SJSA1 (cell line): ENCODE measurements around the gene MCAM. TPM values are rescaled to one million over a fixed set of nuclear protein-coding genes. Genes with fewer than 3 reads are reported as not detected.

Experiments
- DNase-seq, 2 experiments: peaks; one replicate each; pipeline ENCODE4 v3.0.0-alpha.2; 2015 to 2020; ENCODE audit warnings: low spot score in 2 of 2, low read depth in 1 of 2
- H3K27ac ChIP-seq: fragments of 250-450 bp; sonication (Bioruptor Pico); 2 replicates; pipeline ENCODE4 v1.5.1; 2020; ENCODE audit warnings: mild to moderate bottlenecking, moderate library complexity
- H3K27me3 ChIP-seq: fragments of 250-450 bp; sonication (Bioruptor Pico); replicated peaks from 2 replicates; pipeline ENCODE4 v1.5.1; 2020; ENCODE audit warnings: mild to moderate bottlenecking, moderate library complexity
- H3K36me3 ChIP-seq: fragments of 250-450 bp; sonication (Bioruptor Pico); 2 replicates; pipeline ENCODE4 v1.5.1; 2020; ENCODE audit warnings: mild to moderate bottlenecking
- H3K4me1 ChIP-seq: fragments of 250-450 bp; sonication (Bioruptor Pico); replicated peaks from 2 replicates; pipeline ENCODE4 v1.6.1; 2021; ENCODE audit warnings: mild to moderate bottlenecking
- H3K4me3 ChIP-seq: fragments of 250-450 bp; sonication (Bioruptor Pico); 2 replicates; pipeline ENCODE4 v1.5.1; 2020; ENCODE audit warnings: mild to moderate bottlenecking
- H3K9me3 ChIP-seq: fragments of 250-450 bp; sonication (Bioruptor Pico); replicated peaks from 2 replicates; pipeline ENCODE4 v1.5.1; 2020; ENCODE audit warnings: mild to moderate bottlenecking
- total RNA-seq: library from RNA; depleted of rRNA; stranded (reverse); fragments of >200 nt; shearing (Covaris generic); gene quantifications from 2 replicates; pipeline ENCODE4 v1.2.3, GENCODE V29; 2014

MCAM gene
- total RNA-seq, 1 experiment from 2014 or later: 272 TPM

DNA sequence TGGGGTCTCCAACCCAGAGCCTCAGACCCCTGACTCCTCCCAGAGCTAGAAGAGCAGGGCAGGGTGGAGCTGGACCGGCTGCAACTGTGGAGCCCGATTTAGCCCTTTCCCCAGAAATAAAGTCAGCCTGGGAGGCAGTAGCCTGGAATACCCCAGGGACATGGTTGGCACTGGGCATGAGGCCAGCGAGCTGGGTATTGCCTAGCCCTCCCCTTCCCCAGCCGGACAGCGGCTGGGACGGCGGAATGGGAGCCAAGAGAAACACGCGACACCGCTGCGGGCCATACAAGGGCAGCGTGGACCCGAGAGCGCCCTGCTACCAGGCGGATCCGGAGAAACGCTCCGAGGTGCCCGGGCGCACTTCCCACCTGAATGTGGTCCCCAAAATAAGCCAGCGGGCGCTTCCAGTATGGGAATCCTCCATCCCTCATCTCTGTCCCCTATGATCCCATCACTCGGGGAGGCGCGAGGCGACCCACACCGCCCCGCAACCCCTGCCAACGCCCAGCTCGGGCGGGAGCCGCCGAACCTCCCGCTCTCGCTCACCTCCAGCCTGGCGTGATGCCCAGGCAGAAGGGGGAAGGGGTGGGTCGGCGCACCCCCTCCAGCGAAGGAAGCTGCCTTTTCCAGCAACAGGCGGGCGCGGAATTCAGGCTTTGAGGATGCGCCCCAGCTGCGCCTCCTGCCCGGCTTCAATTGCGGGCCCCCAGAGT lies 758 bp downstream of the MCAM start:
- peak in 1 of 2 experiments; percentile 26 for DNase-seq
- peaks cover 46% of the 10 kb centered on the region for H3K4me1 ChIP-seq

DNA sequence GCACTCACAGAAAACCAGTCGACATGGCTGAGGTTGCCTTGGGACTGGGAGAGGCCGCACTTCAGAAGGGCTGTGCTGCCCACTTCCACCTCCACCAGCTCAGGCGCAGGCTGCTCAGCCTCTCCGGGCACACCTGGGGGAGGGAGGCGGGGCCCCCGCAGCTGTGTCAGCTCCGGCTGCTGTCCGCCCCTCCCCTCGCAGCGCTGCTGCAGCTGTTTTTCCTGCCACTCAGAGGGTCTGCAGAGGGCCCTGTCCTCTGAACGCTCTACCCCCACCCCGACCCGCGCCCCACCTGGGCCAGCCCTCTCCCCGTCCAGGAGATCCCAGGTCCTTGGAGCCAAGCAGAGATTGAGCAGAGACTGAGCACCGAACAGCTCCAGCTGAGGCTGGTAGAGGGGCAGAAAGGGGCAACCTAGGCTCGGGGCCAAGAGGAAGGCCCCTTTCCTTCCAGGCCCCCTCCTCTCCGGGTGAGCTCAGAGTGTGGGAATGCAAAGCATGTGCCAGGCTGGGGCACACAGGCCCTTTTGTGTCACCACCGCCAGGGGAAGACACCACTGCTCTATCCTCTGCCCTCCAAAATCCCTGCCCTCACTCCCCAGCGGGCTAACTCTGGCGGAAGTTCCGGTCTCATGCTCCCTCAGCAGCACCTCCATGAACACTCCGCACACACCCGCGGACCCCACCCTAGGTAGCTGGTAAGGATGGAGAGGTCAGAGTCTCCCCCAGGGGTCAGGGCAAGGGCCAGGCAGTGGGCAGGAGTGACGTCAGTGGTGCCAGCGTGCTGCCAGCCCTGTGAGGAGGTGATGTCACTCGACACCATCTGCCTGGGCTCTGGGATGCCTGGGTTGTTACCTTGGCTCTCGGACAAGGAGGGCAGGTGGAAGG lies 1.6 kb downstream of the MCAM start:
- peak overlapping the region; percentile 59 for H3K4me3 ChIP-seq
- no peaks in the 10 kb centered on the region for H3K9me3 ChIP-seq
- peaks cover 10% of the 10 kb centered on the region; the same call in 1 of the 2 replicates for H3K36me3 ChIP-seq
- DNase-seq: peak; percentile 52 to 63
- no peaks in the 10 kb centered on the region for H3K27me3 ChIP-seq
- peak overlapping the region; percentile 29 for H3K27ac ChIP-seq
- peaks cover 38% of the 10 kb centered on the region for H3K4me1 ChIP-seq

More for the DNA sequence above, 758 bp downstream of the MCAM start:
- Histone ChIP-seq H3K27ac (peak overlapping the region; percentile 29), H3K4me3 (peak overlapping the region; percentile 59), H3K36me3 (peaks cover 10% of the 10 kb centered on the region; the same call in 1 of the 2 replicates), H3K9me3 (no peaks in the 10 kb centered on the region), H3K27me3 (no peaks in the 10 kb centered on the region)

DNA sequence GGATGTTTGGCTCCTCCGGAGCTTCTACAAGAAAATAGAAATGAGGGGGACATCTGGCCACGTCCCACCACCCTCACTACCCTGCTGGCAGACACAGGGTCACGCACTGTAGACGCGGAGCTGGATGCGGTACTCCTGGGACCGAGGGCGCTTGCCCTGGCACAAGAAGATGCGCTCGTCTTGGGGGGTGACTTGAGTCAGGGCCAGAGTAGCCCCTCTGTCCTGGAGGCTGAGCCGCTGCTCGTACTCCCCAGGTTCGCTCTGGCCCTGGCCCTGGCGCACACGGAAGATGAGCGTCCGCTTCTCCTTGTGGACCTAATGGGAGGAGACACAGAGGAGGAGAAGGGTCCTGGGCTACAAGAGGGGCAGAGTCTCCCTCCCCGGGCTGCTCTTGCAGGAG lies 2.2 kb downstream of the MCAM start:
- H3K4me1 ChIP-seq: peaks cover 37% of the 10 kb centered on the region
- no peaks in the 10 kb centered on the region for H3K27me3 ChIP-seq
- H3K4me3 ChIP-seq: no peak overlapping the region
- peaks cover 10% of the 10 kb centered on the region; the same call in 1 of the 2 replicates for H3K36me3 ChIP-seq
- H3K9me3 ChIP-seq: no peaks in the 10 kb centered on the region
- no peak overlapping the region for H3K27ac ChIP-seq
- DNase-seq: no peak

DNA sequence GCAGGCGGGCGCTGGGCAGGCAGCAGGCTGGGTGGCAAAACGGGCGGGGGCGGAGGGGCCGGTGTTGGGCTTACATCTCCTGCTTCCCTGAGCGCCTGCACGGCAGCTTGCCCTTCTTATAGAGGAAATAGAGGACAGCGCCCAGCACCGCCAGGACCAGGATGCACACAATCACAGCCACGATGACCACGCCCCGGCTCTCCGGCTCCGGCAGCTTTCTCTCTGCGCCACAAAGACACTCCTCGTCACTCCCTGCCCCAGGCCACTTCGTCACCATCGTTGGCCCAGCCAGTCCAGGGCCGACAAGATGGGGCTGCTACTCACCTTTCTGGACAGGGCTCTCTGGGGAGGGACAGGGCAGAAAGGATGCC lies 6.3 kb downstream of the MCAM start:
- H3K27ac ChIP-seq: no peak overlapping the region
- H3K27me3 ChIP-seq: no peaks in the 10 kb centered on the region

DNA sequence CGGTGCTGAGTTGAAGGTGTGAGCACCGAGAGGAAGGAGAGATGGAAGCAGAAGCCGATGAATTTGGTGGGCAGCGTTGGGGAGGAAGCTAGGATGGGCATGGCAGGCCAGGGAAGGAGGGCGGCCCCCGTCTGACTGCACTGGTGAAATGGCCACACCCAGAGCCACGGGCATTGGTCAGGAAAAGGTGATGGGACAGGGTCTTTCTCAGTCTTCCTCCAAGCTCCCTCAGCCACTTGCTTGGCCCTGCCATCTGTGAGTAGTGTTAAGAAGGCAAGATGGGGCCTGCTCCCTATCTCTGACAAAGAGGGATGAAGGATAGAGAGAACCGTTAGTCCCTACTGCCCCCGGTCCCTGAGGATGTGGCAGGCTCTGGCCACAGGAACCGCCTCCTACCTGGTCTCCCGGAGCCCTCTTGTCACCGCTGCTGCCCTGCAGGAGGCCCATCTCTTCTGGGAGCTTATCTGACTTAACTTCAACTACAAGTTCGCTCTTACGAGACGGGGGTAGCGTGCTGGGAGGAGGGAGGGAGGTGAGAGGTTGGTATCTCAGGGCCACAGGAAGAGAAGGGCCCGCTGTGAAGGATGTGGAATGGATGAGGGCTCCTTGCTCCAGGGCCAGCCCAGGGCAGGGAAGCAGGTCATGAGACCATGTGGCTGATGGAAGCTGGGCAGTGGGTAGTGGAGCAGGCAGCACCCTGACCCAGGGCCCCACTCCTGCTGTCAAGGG lies 6.8 kb downstream of the MCAM start:
- Histone ChIP-seq H3K27ac (no peak overlapping the region), H3K36me3 (peaks cover 9% of the 10 kb centered on the region; the same call in 1 of the 2 replicates), H3K4me1 (peaks cover 4% of the 10 kb centered on the region), H3K27me3 (no peaks in the 10 kb centered on the region), H3K9me3 (no peaks in the 10 kb centered on the region), H3K4me3 (no peak overlapping the region)
- no peak for DNase-seq

More for the DNA sequence above, 6.3 kb downstream of the MCAM start:
- peaks cover 9% of the 10 kb centered on the region for H3K4me1 ChIP-seq
- H3K4me3 ChIP-seq: no peak overlapping the region
- no peaks in the 10 kb centered on the region for H3K9me3 ChIP-seq
- DNase-seq: no peak
- H3K36me3 ChIP-seq: peaks cover 10% of the 10 kb centered on the region; the same call in 1 of the 2 replicates

DNA sequence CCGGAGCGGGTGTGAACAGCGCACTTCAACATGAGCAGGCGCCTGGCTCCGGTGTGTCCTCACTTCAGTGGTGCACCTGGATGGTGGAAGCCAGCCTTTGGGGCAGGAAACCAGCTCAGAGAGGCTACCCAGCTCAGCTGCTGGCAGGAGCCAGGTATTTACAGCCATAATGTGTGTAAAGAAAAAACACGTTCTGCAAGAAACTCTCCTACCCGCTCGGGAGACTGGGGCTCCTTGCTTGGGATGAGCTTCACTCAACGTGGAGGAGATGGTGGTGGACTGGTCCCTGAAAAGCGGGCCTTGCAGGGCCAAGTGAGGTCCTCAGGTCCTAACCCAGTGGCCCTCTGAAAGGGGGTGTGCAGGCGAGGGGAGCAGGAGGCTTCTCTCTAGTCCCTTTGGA lies 7.5 kb downstream of the MCAM start:
- Histone ChIP-seq H3K27me3 (no peaks in the 10 kb centered on the region), H3K4me1 (no peaks in the 10 kb centered on the region), H3K4me3 (no peak overlapping the region), H3K9me3 (no peaks in the 10 kb centered on the region), H3K36me3 (peaks cover 6% of the 10 kb centered on the region; the same call in 1 of the 2 replicates), H3K27ac (no peak overlapping the region)
- DNase-seq: no peak

DNA sequence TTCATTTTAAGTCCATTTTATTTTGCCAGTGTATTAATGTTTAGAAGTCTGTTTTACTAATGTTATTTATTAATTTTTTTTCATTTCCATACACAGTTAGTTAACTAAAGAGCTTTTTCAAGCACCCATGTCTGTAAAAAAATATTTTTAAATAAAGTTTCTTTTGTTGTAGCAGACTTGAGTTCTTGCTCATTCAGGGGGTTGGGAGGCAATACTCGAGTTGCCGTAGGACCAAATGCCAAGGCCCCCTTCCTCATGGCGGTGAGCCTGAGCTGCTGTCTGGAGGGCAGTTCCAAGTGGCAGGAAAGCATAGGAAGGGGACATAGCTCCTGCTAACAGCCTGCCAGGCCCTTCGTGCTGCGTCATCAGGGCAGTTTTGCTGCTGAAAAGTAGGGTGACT lies 9.0 kb downstream of the MCAM start:
- Histone ChIP-seq H3K4me1 (no peaks in the 10 kb centered on the region), H3K4me3 (no peak overlapping the region), H3K27ac (no peak overlapping the region), H3K36me3 (peaks cover 13% of the 10 kb centered on the region), H3K9me3 (no peaks in the 10 kb centered on the region), H3K27me3 (no peaks in the 10 kb centered on the region)
- DNase-seq: no peak

DNA sequence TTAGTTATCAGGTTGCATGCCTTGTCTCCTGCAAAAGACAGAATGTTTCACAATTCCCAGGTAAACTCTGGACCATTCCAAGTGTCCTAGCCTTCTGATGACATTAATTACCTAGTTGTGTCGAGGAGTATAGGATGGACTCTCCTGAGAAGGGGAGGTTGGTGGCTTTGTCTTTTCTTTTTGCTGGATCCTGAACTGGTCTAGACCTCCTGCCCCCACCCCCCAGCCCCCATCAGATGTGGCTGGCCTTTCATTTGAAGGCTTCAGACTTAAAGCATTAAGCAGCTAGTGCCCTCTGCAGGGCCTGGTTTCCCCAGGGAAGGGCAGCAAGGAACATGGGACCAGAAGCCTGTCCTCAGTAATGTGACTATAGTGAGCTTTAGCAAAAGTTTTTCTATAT lies 9.7 kb downstream of the MCAM start:
- Histone ChIP-seq H3K27me3 (no peaks in the 10 kb centered on the region), H3K4me3 (no peak overlapping the region), H3K36me3 (peaks cover 9% of the 10 kb centered on the region), H3K9me3 (no peaks in the 10 kb centered on the region), H3K27ac (no peak overlapping the region), H3K4me1 (no peaks in the 10 kb centered on the region)
- no peak for DNase-seq

DNA sequence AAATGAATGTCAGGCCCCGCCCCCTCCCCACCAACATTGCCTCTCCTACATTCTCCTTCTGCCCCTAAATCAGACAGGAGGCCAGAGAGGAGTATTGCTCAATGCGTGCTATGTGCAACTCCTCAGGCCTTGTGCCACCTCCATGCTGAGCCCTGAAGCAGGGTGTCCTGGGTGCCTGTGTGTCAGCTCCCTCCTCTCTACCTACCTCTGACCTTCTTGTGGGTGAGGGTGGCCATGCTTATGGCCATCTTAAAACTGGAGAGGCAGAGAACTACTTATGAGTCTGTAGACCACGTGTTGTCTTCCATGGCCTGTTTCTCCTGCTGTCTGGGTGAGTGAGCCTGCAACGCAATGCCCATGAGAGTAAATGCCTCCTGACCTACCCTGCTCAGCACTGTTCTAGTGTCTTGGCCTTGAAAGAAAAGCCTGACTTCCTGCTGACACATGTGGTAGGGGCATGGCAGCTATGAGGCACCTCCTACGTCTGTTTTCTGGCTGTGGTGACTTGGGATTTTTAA lies 10.5 kb downstream of the MCAM start:
- no peak for DNase-seq
- H3K27me3 ChIP-seq: no peaks in the 10 kb centered on the region
- H3K36me3 ChIP-seq: peaks cover 8% of the 10 kb centered on the region
- H3K27ac ChIP-seq: no peak overlapping the region
- no peaks in the 10 kb centered on the region for H3K4me1 ChIP-seq
- no peak overlapping the region for H3K4me3 ChIP-seq
- H3K9me3 ChIP-seq: no peaks in the 10 kb centered on the region

DNA sequence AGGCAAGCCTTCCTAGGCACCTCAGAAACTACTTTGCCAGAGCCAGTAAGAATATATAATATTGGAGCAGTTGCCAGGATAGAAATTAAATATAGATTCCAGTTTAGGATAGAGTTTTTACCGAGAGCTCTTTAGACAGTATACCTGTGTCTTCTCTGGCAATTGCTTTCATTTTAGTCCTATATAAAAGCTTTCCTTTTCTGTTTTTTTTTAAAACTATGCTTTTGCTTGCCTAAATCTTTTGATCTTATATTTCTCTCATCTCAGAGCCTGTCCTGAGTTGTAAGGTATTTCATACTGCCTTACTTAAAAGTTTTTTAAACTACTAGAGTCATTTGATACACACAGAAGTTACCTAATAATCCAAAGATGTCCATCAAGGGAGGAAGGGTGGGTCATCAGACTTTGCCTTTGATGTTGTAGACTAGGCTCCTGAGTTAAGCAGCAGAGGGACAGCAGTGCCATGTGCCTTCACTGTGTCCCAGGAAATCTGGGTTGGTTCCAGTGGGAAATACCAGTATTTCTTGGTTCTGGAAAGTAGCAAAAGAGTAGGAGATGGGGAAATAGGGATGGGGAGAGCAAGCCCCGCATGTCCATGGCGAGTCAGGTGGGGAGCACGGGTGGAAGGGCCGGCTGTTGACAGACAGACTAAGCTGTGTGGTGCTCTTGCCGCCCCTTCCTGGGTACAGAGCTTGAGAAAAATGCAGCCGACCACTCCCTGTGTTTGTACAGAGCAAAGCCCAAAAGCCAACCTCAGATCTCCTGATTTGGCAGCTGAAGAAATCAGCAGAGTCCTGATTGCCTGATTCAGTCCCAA lies 11.2 kb downstream of the MCAM start:
- DNase-seq: no peak
- H3K36me3 ChIP-seq: peaks cover 8% of the 10 kb centered on the region
- no peaks in the 10 kb centered on the region for H3K27me3 ChIP-seq
- H3K4me1 ChIP-seq: no peaks in the 10 kb centered on the region
- H3K9me3 ChIP-seq: no peaks in the 10 kb centered on the region
- no peak overlapping the region for H3K4me3 ChIP-seq
- no peak overlapping the region for H3K27ac ChIP-seq

DNA sequence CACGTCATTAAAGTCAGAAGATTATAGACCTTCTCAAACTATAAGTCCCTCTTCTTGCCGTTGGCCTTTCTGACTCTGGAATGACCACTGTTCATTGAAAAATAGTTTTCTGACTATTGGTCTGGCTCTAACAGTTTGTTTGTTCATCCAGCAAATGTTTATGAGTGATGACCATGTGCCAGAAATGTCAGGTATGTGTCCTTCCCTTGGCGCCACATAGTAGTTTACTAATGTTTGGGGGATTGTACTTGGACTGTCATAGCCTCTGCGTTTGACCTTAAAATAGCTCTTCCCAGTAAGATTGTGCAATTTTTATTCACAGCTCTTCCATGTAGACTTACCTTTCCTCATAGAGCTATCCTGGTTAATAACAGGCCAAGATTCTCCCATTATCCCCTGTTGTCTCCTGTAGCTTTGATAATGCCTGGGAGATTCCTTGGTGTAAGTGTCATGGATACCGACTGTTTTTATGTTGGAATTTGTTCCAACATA lies 13.7 kb downstream of the MCAM start:
- Histone ChIP-seq H3K27me3 (no peaks in the 10 kb centered on the region), H3K4me1 (no peaks in the 10 kb centered on the region), H3K9me3 (no peaks in the 10 kb centered on the region), H3K36me3 (peaks cover 15% of the 10 kb centered on the region), H3K27ac (no peak overlapping the region), H3K4me3 (no peak overlapping the region)
- no peak for DNase-seq

DNA sequence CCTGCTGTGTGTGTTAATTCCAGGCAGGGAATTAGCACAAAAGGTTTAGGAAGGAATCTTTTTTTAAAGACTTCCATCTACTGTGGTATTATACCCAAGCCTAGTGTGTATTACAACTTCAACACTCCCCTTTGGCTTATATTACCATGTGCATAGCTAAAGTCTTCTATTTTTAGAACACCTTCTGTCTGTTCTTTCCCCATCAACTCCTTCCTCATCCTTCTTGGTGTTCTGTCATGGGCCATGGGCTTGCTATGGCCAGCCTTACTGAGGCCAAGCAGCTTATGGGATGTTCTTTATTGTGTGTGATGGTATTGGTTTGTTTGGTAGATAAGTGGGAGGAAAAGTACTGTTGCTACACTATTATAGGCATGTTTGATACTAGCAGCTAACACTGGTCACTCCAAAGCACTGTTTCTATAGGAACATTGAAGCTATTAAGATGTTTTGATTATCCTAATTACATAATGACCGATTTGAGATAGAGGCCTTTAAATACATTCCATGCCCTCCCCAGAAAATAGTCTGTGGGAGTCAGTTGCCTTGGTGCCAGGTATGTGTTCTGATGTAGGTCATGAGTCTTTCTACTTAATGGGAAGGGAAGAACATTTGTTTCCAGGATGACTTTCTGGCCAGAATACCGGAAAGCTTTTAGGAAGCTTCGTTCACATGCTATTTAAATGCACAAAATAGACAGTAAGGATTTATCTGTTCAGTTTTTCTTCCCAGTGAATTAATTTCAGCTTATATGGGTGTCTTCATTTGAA lies 16.5 kb downstream of the MCAM start:
- no peak overlapping the region for H3K4me3 ChIP-seq
- no peaks in the 10 kb centered on the region for H3K27me3 ChIP-seq
- no peaks in the 10 kb centered on the region for H3K9me3 ChIP-seq
- no peaks in the 10 kb centered on the region for H3K4me1 ChIP-seq
- no peak for DNase-seq
- H3K27ac ChIP-seq: no peak overlapping the region
- H3K36me3 ChIP-seq: peaks cover 19% of the 10 kb centered on the region
